ENCODE measurements around the gene ZC3H7A. TPM values are rescaled to one million over a fixed set of nuclear protein-coding genes. Genes with fewer than 3 reads are reported as not detected.

The ZC3H7A gene
- total RNA-seq, 1 donor from 2014 or later = 52.6 TPM

GRCh38 chr16:11740567-11740966 lies 56.5 kb downstream of the ZC3H7A start:
- H3K27me3 ChIP-seq (ENCODE audit: control insufficient read depth, insufficient read depth, low read length) = no peaks in the 10 kb centered on the region
- no peak for TF ChIP-seq CTCF (IDR thresholded peaks at IDR 0.05; ENCODE audit: insufficient read depth, low read length, poor library complexity, severe bottlenecking)
- H3K36me3 ChIP-seq (ENCODE audit: control insufficient read depth, insufficient read depth, low read length) = peaks cover 1% of the 10 kb centered on the region
- no peak for DNase-seq (ENCODE audit: low read depth)
- H3K4me3 ChIP-seq (ENCODE audit: low read depth, low read length) = no peak overlapping the region

- no peak for TF ChIP-seq CTCF (IDR thresholded peaks at IDR 0.05; ENCODE audit: insufficient read depth, low read length, poor library complexity, severe bottlenecking)
- no peaks in the 10 kb centered on the region for H3K27me3 ChIP-seq (ENCODE audit: control insufficient read depth, insufficient read depth, low read length)
- H3K4me3 ChIP-seq (ENCODE audit: low read depth, low read length) = no peak overlapping the region
- DNase-seq (ENCODE audit: low read depth) = no peak
- H3K36me3 ChIP-seq (ENCODE audit: control insufficient read depth, insufficient read depth, low read length) = peaks cover 3% of the 10 kb centered on the region
These were observed 58.1 kb downstream of the ZC3H7A start for GRCh38 chr16:11738742-11739544.

GRCh38 chr16:11737713-11738112 lies 59.3 kb downstream of the ZC3H7A start:
- peaks cover 3% of the 10 kb centered on the region for H3K36me3 ChIP-seq (ENCODE audit: control insufficient read depth, insufficient read depth, low read length)

GRCh38 chr16:11736903-11737302 lies 60.2 kb downstream of the ZC3H7A start:
- Histone ChIP-seq H3K36me3 (ENCODE audit: control insufficient read depth, insufficient read depth, low read length) (peaks cover 3% of the 10 kb centered on the region), H3K27me3 (ENCODE audit: control insufficient read depth, insufficient read depth, low read length) (no peaks in the 10 kb centered on the region), H3K4me3 (ENCODE audit: low read depth, low read length) (no peak overlapping the region)
- TF ChIP-seq CTCF (IDR thresholded peaks at IDR 0.05; ENCODE audit: insufficient read depth, low read length, poor library complexity, severe bottlenecking) = no peak
- no peak for DNase-seq (ENCODE audit: low read depth)

More at GRCh38 chr16:11737713-11738112, 59.3 kb downstream of the ZC3H7A start:
- H3K27me3 ChIP-seq (ENCODE audit: control insufficient read depth, insufficient read depth, low read length) = no peaks in the 10 kb centered on the region
- no peak for TF ChIP-seq CTCF (IDR thresholded peaks at IDR 0.05; ENCODE audit: insufficient read depth, low read length, poor library complexity, severe bottlenecking)
- DNase-seq (ENCODE audit: low read depth) = no peak
- H3K4me3 ChIP-seq (ENCODE audit: low read depth, low read length) = no peak overlapping the region

GRCh38 chr16:11735787-11736186 lies 61.3 kb downstream of the ZC3H7A start:
- no peak for DNase-seq (ENCODE audit: low read depth)
- Histone ChIP-seq H3K27me3 (ENCODE audit: control insufficient read depth, insufficient read depth, low read length) (no peaks in the 10 kb centered on the region), H3K4me3 (ENCODE audit: low read depth, low read length) (no peak overlapping the region), H3K36me3 (ENCODE audit: control insufficient read depth, insufficient read depth, low read length) (peaks cover 3% of the 10 kb centered on the region)
- TF ChIP-seq CTCF (IDR thresholded peaks at IDR 0.05; ENCODE audit: insufficient read depth, low read length, poor library complexity, severe bottlenecking) = no peak

GRCh38 chr16:11734653-11735043 lies 62.4 kb downstream of the ZC3H7A start:
- TF ChIP-seq CTCF (IDR thresholded peaks at IDR 0.05; ENCODE audit: insufficient read depth, low read length, poor library complexity, severe bottlenecking) = no peak
- no peak for DNase-seq (ENCODE audit: low read depth)
- H3K27me3 ChIP-seq (ENCODE audit: control insufficient read depth, insufficient read depth, low read length) = no peaks in the 10 kb centered on the region
- no peak overlapping the region for H3K4me3 ChIP-seq (ENCODE audit: low read depth, low read length)
- peaks cover 3% of the 10 kb centered on the region for H3K36me3 ChIP-seq (ENCODE audit: control insufficient read depth, insufficient read depth, low read length)
